ENCODE data around the gene OPALIN. TPM values are rescaled to one million over a fixed set of nuclear protein-coding genes. Genes with fewer than 3 reads are reported as not detected.

The OPALIN gene
- total RNA-seq, 1 experiment from 2014 or later = not detected

DNA sequence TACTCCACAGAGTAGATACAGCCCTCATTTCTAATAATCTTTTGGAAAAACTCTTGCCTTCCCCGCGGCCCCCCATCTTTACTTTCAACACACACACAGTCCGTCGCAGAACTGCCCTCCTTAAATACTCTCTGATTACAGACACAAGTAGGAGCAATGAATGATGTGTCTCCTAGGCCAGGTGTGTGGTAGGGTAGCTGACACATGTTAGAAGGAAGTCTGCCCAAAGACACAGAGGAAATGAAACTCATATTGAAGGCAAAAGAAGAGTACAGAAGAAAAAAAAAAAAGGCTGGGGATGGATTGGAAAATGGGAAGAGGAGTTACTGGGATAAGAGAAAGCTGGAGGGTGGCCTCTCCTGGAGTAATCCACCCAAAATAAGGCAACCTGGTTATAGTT lies 14.6 kb downstream of the OPALIN start:
- Histone ChIP-seq H3K27ac (ENCODE audit: low read length) (no peak overlapping the region), H3K9me3 (ENCODE audit: control insufficient read depth, insufficient read depth, low read depth, low read length) (peaks cover 13% of the 10 kb centered on the region; the same call in 1 of the 2 replicates), H3K36me3 (ENCODE audit: control insufficient read depth, insufficient read depth, low read length) (no peaks in the 10 kb centered on the region), H3K4me1 (ENCODE audit: control insufficient read depth, insufficient read depth, low read length) (no peaks in the 10 kb centered on the region), H3K27me3 (ENCODE audit: control insufficient read depth, insufficient read depth, low read length) (peaks cover 3% of the 10 kb centered on the region; the same call in 1 of the 2 replicates), H3K4me3 (ENCODE audit: low read depth in 2 of 2, low read length in 2 of 2) (no peak overlapping the region)
- ATAC-seq (no peak), DNase-seq (ENCODE audit: low read depth, low spot score) (no peak)
- ChIA-PET CTCF (no interaction called here), POLR2A (no interaction called here)
- no TSS peak for BruUV-seq (replicated peaks)
- intact Hi-C loops (cut with micrococcal nuclease; ENCODE audit: unreplicated experiment) = no loop called here
- TF ChIP-seq, protein P1, sequence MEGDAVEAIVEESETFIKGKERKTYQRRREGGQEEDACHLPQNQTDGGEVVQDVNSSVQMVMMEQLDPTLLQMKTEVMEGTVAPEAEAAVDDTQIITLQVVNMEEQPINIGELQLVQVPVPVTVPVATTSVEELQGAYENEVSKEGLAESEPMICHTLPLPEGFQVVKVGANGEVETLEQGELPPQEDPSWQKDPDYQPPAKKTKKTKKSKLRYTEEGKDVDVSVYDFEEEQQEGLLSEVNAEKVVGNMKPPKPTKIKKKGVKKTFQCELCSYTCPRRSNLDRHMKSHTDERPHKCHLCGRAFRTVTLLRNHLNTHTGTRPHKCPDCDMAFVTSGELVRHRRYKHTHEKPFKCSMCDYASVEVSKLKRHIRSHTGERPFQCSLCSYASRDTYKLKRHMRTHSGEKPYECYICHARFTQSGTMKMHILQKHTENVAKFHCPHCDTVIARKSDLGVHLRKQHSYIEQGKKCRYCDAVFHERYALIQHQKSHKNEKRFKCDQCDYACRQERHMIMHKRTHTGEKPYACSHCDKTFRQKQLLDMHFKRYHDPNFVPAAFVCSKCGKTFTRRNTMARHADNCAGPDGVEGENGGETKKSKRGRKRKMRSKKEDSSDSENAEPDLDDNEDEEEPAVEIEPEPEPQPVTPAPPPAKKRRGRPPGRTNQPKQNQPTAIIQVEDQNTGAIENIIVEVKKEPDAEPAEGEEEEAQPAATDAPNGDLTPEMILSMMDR (IDR thresholded peaks at IDR 0.05) = no peak
- no peak for TF ChIP-seq POLR2AphosphoS5 (IDR thresholded peaks at IDR 0.05; ENCODE audit: low read depth, low read length)
- TF ChIP-seq, protein P2, sequence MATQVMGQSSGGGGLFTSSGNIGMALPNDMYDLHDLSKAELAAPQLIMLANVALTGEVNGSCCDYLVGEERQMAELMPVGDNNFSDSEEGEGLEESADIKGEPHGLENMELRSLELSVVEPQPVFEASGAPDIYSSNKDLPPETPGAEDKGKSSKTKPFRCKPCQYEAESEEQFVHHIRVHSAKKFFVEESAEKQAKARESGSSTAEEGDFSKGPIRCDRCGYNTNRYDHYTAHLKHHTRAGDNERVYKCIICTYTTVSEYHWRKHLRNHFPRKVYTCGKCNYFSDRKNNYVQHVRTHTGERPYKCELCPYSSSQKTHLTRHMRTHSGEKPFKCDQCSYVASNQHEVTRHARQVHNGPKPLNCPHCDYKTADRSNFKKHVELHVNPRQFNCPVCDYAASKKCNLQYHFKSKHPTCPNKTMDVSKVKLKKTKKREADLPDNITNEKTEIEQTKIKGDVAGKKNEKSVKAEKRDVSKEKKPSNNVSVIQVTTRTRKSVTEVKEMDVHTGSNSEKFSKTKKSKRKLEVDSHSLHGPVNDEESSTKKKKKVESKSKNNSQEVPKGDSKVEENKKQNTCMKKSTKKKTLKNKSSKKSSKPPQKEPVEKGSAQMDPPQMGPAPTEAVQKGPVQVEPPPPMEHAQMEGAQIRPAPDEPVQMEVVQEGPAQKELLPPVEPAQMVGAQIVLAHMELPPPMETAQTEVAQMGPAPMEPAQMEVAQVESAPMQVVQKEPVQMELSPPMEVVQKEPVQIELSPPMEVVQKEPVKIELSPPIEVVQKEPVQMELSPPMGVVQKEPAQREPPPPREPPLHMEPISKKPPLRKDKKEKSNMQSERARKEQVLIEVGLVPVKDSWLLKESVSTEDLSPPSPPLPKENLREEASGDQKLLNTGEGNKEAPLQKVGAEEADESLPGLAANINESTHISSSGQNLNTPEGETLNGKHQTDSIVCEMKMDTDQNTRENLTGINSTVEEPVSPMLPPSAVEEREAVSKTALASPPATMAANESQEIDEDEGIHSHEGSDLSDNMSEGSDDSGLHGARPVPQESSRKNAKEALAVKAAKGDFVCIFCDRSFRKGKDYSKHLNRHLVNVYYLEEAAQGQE (IDR thresholded peaks at IDR 0.05; ENCODE audit: insufficient read depth in 1 of 2, low read depth in 2 of 2, low read length in 1 of 2) = no peak
- in situ Hi-C loops (cut with HindIII; ENCODE audit: low pct_unique_long_range_greater_than_20kb, low sequenced_read_pairs) = no loop called here

DNA sequence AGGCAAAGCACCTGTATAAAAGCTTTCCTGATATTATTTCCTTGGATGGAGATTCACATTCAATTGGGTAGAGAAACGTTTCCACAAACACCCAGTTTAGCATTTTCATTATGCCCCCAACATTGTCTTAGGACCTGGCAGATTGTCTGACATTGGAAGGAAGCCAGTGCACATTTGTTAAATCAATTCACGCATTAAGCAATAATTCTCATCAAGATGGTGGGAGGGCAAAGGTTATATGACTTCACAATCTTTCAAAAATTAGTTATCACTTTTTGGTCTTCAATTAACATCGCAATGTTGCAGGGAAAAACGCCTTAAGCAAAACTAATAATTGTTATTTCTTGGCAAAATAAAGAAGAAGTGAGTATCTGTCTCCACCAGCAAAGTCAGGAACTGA lies 16.4 kb downstream of the OPALIN start:
- in situ Hi-C loops (cut with HindIII; ENCODE audit: low pct_unique_long_range_greater_than_20kb, low sequenced_read_pairs) (no loop called here), intact Hi-C loops (cut with micrococcal nuclease; ENCODE audit: unreplicated experiment) (no loop called here)
- Histone ChIP-seq H3K4me3 (ENCODE audit: low read depth in 2 of 2, low read length in 2 of 2) (no peak overlapping the region), H3K27ac (ENCODE audit: low read length) (no peak overlapping the region), H3K4me1 (ENCODE audit: control insufficient read depth, insufficient read depth, low read length) (no peaks in the 10 kb centered on the region), H3K36me3 (ENCODE audit: control insufficient read depth, insufficient read depth, low read length) (no peaks in the 10 kb centered on the region), H3K27me3 (ENCODE audit: control insufficient read depth, insufficient read depth, low read length) (peaks cover 5% of the 10 kb centered on the region; the same call in 1 of the 2 replicates), H3K9me3 (ENCODE audit: control insufficient read depth, insufficient read depth, low read depth, low read length) (peaks cover 13% of the 10 kb centered on the region; the same call in 1 of the 2 replicates)
- ATAC-seq = no peak
- ChIA-PET POLR2A (no interaction called here), CTCF (no interaction called here)
- no TSS peak for BruUV-seq (replicated peaks)
- TF ChIP-seq, protein P2 (IDR thresholded peaks at IDR 0.05; ENCODE audit: insufficient read depth in 1 of 2, low read depth in 2 of 2, low read length in 1 of 2) = no peak
- no peak for TF ChIP-seq TCF7L2 (IDR thresholded peaks at IDR 0.05; ENCODE audit: low read depth, low read length)
- TF ChIP-seq, protein P1 (IDR thresholded peaks at IDR 0.05) = no peak
- no peak for TF ChIP-seq POLR2AphosphoS5 (IDR thresholded peaks at IDR 0.05; ENCODE audit: low read depth, low read length)
- TF ChIP-seq SIN3A (IDR thresholded peaks at IDR 0.05; ENCODE audit: borderline replicate concordance, insufficient read depth, low read depth, low read length) = no peak
- DNase-seq (ENCODE audit: low read depth, low spot score) = no peak

Data from Panc1 (cell line).